GM18499 (cell line): ENCODE measurements around the gene UGT8.
"Not testable (repeated sequence)": the region's sequence is repeated elsewhere in the genome, so short reads cannot be mapped to it uniquely, and the experiment has no call there.

Source experiments
- ATAC-seq: cut with Tn5 transposase; IDR thresholded peaks from one replicate; pipeline ENCODE4 v1.9.1; 2021; ENCODE audit warnings: moderate number of reproducible peaks; ENCODE audit not compliant: insufficient read depth, unreplicated experiment

Gene UGT8

GRCh38 chr4:114598191-114599121 is at the start of gene UGT8:
UGT8 (plus strand) TSS chr4:114598807; CDS start chr4:114622881, 24,074 bp downstream.
- ATAC-seq = no peak

- ATAC-seq = no peak
Measured at GRCh38 chr4:114549638-114550037, 49.0 kb upstream of the UGT8 start.

GRCh38 chr4:114558446-114559020 is 40.1 kb upstream of the UGT8 start:
- no peak for ATAC-seq

- no peak for ATAC-seq
Measured at GRCh38 chr4:114561590-114561989, 37.0 kb upstream of the UGT8 start.

GRCh38 chr4:114562176-114562904 is 36.3 kb upstream of the UGT8 start:
- no peak for ATAC-seq

- ATAC-seq = no peak
Measured at GRCh38 chr4:114563536-114564315, 34.9 kb upstream of the UGT8 start.

- no peak for ATAC-seq
Measured at GRCh38 chr4:114577386-114577785, 21.2 kb upstream of the UGT8 start.

- ATAC-seq = no peak
Measured at GRCh38 chr4:114582621-114583020, 16.0 kb upstream of the UGT8 start.

- no peak for ATAC-seq
Measured at GRCh38 chr4:114588305-114588704, 10.3 kb upstream of the UGT8 start.

GRCh38 chr4:114590360-114590759 is 8.2 kb upstream of the UGT8 start:
- ATAC-seq = not testable (repeated sequence)

GRCh38 chr4:114593526-114593925 is 5.1 kb upstream of the UGT8 start:
- no peak for ATAC-seq

GRCh38 chr4:114595207-114595606 is 3.4 kb upstream of the UGT8 start:
- ATAC-seq = no peak

- ATAC-seq = no peak
Measured at GRCh38 chr4:114595921-114596320, 2.7 kb upstream of the UGT8 start.

- ATAC-seq = no peak
Measured at GRCh38 chr4:114597410-114598115, 1.0 kb upstream of the UGT8 start.

- no peak for ATAC-seq
Measured at GRCh38 chr4:114599231-114599902, 760 bp downstream of the UGT8 start.

- ATAC-seq = no peak
Measured at GRCh38 chr4:114599903-114600552, 1.4 kb downstream of the UGT8 start.

GRCh38 chr4:114600672-114601071 is 2.1 kb downstream of the UGT8 start:
- ATAC-seq = no peak

GRCh38 chr4:114601304-114602052 is 2.9 kb downstream of the UGT8 start:
- ATAC-seq = peak; percentile 36
